Prostate gland (tissue), 2 donors: Measurements from ENCODE around the gene SKAP2. TPM values are rescaled to one million over a fixed set of nuclear protein-coding genes. Genes with fewer than 3 reads are reported as not detected.

Source experiments
- DNase-seq: peaks from one replicate; pipeline ENCODE4 v3.0.0-alpha.2; 2019; ENCODE audit warnings: low spot score
- H3K27ac ChIP-seq, 2 donors: fragments of 200-600 bp; sonication (generic); 2 replicates each; pipeline ENCODE4 v1.5.1; 2017 to 2019
- H3K27me3 ChIP-seq: fragments of 200-600 bp; sonication (generic); replicated peaks from 2 replicates; pipeline ENCODE4 v1.5.1; 2019; ENCODE audit not compliant: insufficient read depth
- H3K36me3 ChIP-seq, 2 donors: fragments of 200-600 bp; sonication (generic); 1 replicate in 1 of 2; 2 replicates in 1 of 2; pipeline versions ENCODE4 v1.5.1 to v1.8.1; 2017 to 2019
- H3K4me1 ChIP-seq: fragments of 200-600 bp; sonication (generic); replicated peaks from 2 replicates; pipeline ENCODE4 v1.5.1; 2019
- H3K4me3 ChIP-seq, 2 donors: fragments of 200-600 bp; sonication (generic); 2 replicates each; pipeline ENCODE4 v1.5.1; 2017 to 2019
- H3K9me3 ChIP-seq: fragments of 200-600 bp; sonication (generic); 2 replicates; pipeline ENCODE4 v1.5.1; 2017
- POLR2A ChIP-seq: fragments of 450-650 bp; IDR thresholded peaks from one replicate; pipeline ENCODE4 v1.6.1; 2016; ENCODE audit warnings: antibody characterized with exemption, mild to moderate bottlenecking
- POLR2AphosphoS5 ChIP-seq: sonication (generic); formaldehyde crosslinking; IDR thresholded peaks from one replicate; pipeline ENCODE4 v1.6.1; 2017; ENCODE audit warnings: antibody characterized with exemption
- whole genome bisulfite sequencing: methylation state at CpG from one replicate; pipeline ENCODE4 v1.1.5; 2018; 5-methylcytosine and 5-hydroxymethylcytosine counted together
- intact Hi-C: fragments of 100-400 bp; cut with DNase I; formaldehyde crosslinking; loops from one replicate; pipeline ENCODE4 v1.14.2; 2022
- total RNA-seq, 2 donors: library from RNA; depleted of rRNA; stranded (reverse); fragments of >200 nt; gene quantifications; one replicate each; pipeline ENCODE4 v1.1.0, GENCODE V29; 2016
- TF ChIP-seq, protein P1 (sequence below), 4 experiments: fragments of 200-600 bp in 2 of 4; fragments of 450-650 bp in 2 of 4; sonication (generic) in 2 of 4; IDR thresholded peaks; 1 replicate in 3 of 4; 2 replicates in 1 of 4; pipeline ENCODE4 v1.5.1; 2016 to 2019; ENCODE audit warnings: antibody characterized with exemption in 4 of 4, mild to moderate bottlenecking in 2 of 4, moderate library complexity in 2 of 4

The SKAP2 gene
- total RNA-seq, 2 donors from 2014 or later, result 16.1 to 25.6 TPM

DNA sequence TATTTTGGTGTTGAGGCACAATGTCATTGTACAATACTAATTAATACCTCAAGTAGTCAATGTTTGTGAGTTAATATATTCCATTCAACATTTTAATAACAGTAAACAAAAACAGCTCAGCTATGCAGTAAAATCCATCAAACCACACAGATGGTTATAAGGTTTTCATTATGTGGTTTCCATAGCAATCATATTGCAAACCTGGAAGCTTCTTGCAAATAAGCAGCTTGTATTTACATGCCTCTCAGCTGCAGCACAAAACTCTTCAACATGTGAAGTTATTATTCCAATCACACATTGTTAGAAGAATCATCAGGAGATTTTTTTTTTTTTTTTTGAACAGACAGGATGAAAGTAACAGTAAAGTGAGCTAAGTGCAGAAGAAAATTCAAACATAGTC is 170.2 kb downstream of the SKAP2 start:
- H3K4me1 ChIP-seq, result no peaks in the 10 kb centered on the region
- no peaks in the 10 kb centered on the region for H3K27me3 ChIP-seq
- intact Hi-C loops, result no loop called here
- no peak overlapping the region for H3K27ac ChIP-seq
- no peak for DNase-seq
- H3K36me3 ChIP-seq, result no peaks in the 10 kb centered on the region
- no peak overlapping the region for H3K4me3 ChIP-seq
- TF ChIP-seq POLR2A, result no peak
- TF ChIP-seq, protein P1, sequence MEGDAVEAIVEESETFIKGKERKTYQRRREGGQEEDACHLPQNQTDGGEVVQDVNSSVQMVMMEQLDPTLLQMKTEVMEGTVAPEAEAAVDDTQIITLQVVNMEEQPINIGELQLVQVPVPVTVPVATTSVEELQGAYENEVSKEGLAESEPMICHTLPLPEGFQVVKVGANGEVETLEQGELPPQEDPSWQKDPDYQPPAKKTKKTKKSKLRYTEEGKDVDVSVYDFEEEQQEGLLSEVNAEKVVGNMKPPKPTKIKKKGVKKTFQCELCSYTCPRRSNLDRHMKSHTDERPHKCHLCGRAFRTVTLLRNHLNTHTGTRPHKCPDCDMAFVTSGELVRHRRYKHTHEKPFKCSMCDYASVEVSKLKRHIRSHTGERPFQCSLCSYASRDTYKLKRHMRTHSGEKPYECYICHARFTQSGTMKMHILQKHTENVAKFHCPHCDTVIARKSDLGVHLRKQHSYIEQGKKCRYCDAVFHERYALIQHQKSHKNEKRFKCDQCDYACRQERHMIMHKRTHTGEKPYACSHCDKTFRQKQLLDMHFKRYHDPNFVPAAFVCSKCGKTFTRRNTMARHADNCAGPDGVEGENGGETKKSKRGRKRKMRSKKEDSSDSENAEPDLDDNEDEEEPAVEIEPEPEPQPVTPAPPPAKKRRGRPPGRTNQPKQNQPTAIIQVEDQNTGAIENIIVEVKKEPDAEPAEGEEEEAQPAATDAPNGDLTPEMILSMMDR (IDR thresholded peaks at IDR 0.05), result no peak
- no peak for TF ChIP-seq POLR2AphosphoS5
- no peaks in the 10 kb centered on the region for H3K9me3 ChIP-seq

DNA sequence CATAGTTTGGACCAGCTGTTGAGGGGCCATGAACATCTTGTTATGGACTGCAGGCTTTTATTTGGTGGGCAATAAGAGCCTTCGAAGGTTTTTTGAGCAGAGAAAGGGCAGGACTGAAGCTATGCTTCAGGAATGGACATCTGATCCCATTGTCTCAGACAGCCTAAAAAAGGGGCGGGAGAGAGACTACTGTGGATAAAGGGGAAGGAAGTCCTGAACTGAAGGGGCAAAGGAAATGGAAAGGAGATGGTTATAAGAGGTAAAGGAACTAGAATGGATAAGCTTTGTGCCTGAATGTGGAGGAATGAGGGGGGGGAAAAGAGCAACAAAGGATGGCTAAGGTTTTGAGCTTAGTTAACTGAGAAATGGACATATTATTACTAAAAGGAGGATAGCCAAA is 172.5 kb downstream of the SKAP2 start:
- H3K4me3 ChIP-seq, result no peak overlapping the region
- TF ChIP-seq POLR2AphosphoS5 (no peak), POLR2A (no peak)
- TF ChIP-seq, protein P1 (IDR thresholded peaks at IDR 0.05), result no peak
- no peaks in the 10 kb centered on the region for H3K9me3 ChIP-seq
- no peaks in the 10 kb centered on the region for H3K4me1 ChIP-seq
- H3K27me3 ChIP-seq, result no peaks in the 10 kb centered on the region
- intact Hi-C loops, result no loop called here
- H3K27ac ChIP-seq, result no peak overlapping the region
- no peak for DNase-seq
- H3K36me3 ChIP-seq, result no peaks in the 10 kb centered on the region
- 83% methylated on average over 2 of the region's 2 CpGs for WGBS

DNA sequence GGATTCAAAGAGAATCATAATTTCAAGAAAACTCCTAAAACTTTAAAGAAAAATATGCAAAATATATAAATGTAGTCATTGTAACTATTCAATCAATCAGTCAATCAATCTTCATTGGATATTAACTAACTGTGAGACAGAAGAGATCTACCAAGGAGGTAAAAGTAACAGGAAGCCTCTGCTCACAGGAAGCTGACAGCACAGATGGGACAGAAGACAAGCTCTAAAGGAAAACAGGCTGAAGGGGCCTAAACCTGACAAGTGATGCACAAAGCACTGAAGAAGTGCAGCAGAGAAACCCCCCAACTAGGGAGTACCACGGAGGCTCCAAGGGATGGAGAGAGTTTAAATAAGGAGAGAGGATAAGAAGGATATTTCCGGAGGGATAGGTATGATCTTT is 173.0 kb downstream of the SKAP2 start:
- no peaks in the 10 kb centered on the region for H3K27me3 ChIP-seq
- H3K27ac ChIP-seq, result no peak overlapping the region
- H3K9me3 ChIP-seq, result no peaks in the 10 kb centered on the region
- no peak for DNase-seq
- intact Hi-C loops, result no loop called here
- H3K4me1 ChIP-seq, result no peaks in the 10 kb centered on the region
- H3K36me3 ChIP-seq, result no peaks in the 10 kb centered on the region
- TF ChIP-seq POLR2A (no peak), POLR2AphosphoS5 (no peak)
- TF ChIP-seq, protein P1 (IDR thresholded peaks at IDR 0.05), result no peak
- H3K4me3 ChIP-seq, result no peak overlapping the region
- WGBS, result 88% methylated on average over 2 of the region's 2 CpGs

DNA sequence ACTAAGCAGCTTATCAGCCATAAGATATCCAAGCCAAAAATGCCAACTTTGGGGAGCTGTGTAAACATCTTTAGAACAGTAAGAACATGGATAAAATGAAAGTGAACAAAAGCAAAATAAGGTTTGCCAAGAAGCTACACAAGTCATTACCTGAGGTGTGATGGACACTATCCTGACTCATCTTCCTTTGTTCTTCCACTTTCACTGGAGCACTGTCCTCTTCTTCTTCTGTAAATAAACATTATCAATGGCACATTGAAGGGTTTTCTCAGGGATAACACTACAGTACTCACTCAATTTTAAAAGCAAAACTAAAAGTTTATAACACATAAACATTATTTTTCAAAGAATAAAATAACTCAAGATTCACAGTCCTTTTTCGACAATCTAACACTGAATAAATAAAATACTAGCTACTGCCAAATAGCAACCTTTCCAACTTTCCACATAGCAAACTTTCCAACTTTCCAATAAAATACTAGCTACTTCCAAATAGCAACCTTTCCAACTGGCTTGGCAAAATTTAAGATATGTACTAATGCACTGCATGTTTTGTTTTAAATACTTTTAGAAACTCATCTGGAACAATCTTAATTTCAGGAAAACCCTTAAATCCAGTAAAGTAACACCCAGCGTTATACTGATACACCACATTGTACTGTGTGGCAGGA is 174.1 kb downstream of the SKAP2 start:
- Histone ChIP-seq H3K27ac (no peak overlapping the region), H3K9me3 (no peaks in the 10 kb centered on the region), H3K27me3 (no peaks in the 10 kb centered on the region), H3K36me3 (no peaks in the 10 kb centered on the region), H3K4me3 (no peak overlapping the region), H3K4me1 (no peaks in the 10 kb centered on the region)
- intact Hi-C loops, result no loop called here
- no peak for TF ChIP-seq POLR2A
- TF ChIP-seq, protein P1 (IDR thresholded peaks at IDR 0.05), result no peak
- TF ChIP-seq POLR2AphosphoS5, result no peak
- 36% methylated on average over 2 of the region's 2 CpGs for WGBS
- DNase-seq, result no peak

DNA sequence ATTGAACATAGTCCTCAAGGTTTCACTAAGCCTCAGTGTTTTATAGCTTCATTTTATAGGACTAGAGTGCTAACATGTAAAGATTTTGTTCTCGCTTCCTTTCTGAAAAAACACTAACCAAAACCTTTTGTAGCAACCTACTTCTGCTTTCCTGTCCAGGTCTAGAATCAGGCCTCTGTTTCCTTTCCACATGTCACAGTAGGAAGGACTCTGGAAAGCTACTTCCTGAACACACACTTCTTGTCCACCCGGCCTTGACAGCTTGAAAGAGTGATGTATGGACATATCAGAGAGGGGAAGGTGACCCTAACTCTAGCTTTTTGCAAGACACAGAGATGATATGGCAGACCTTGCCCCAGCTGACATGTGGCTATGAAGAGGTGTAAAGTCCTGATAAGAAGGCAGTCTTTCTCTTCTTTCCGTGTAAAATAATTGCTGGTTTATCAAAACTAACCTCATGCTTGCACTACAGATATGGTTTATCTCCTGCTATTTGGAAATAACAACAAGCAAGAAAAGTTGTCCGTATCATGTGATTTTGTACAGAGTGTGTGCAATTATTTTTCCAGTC is 175.4 kb downstream of the SKAP2 start:
- no peaks in the 10 kb centered on the region for H3K27me3 ChIP-seq
- 79% methylated on average over 4 of the region's 4 CpGs for WGBS
- no peaks in the 10 kb centered on the region for H3K4me1 ChIP-seq
- no peak overlapping the region for H3K27ac ChIP-seq
- DNase-seq, result no peak
- H3K4me3 ChIP-seq, result no peak overlapping the region
- no peaks in the 10 kb centered on the region for H3K36me3 ChIP-seq
- intact Hi-C loops, result no loop called here
- no peak for TF ChIP-seq POLR2A
- TF ChIP-seq, protein P1 (IDR thresholded peaks at IDR 0.05), result no peak
- TF ChIP-seq POLR2AphosphoS5, result no peak
- no peaks in the 10 kb centered on the region for H3K9me3 ChIP-seq
